Neural cell (in vitro differentiated cells): ENCODE data around the gene CELF5. TPM values are rescaled to one million over a fixed set of nuclear protein-coding genes. Genes with fewer than 3 reads are reported as not detected.
"Not testable (repeated sequence)": the region's sequence is repeated elsewhere in the genome, so short reads cannot be mapped to it uniquely, and the experiment has no call there.

Experiments used
- H2AFZ ChIP-seq: fragments of 200-600, 300-800 bp; sonication (generic), shearing (Covaris generic); 2 replicates; pipeline ENCODE4 v1.6.0; 2014; ENCODE audit warnings: low read depth, mild to moderate bottlenecking, antibody characterized with exemption, low read length, moderate library complexity
- H3F3A ChIP-seq: fragments of 200-600 bp; shearing (Covaris generic); 2 replicates; pipeline ENCODE4 v1.6.1; 2016; ENCODE audit warnings: mild to moderate bottlenecking, moderate library complexity, mixed read lengths, antibody characterized with exemption, low read length; ENCODE audit not compliant: insufficient read depth, poor library complexity, severe bottlenecking
- H3K27ac ChIP-seq: fragments of 200-600, 300-800 bp; sonication (generic), shearing (Covaris generic); 2 replicates; pipeline ENCODE4 v1.5.1; 2014; ENCODE audit warnings: mild to moderate bottlenecking, low read length, moderate library complexity
- H3K27me3 ChIP-seq: fragments of 300-800, 200-600 bp; sonication (generic), shearing (Covaris generic); 2 replicates; pipeline ENCODE4 v1.6.0; 2014; ENCODE audit warnings: mild to moderate bottlenecking, low read depth, low read length, moderate library complexity; ENCODE audit not compliant: insufficient read depth
- H3K36me3 ChIP-seq: fragments of 300-800, 200-600 bp; sonication (generic), shearing (Covaris generic); 2 replicates; pipeline ENCODE4 v1.5.1; 2014; ENCODE audit warnings: mild to moderate bottlenecking, antibody characterized with exemption, low read length, moderate library complexity; ENCODE audit not compliant: insufficient read depth
- H3K4me2 ChIP-seq: fragments of 300-800, 200-600 bp; sonication (generic), shearing (Covaris generic); 2 replicates; pipeline ENCODE4 v1.6.0; 2014; ENCODE audit warnings: mild to moderate bottlenecking, low read length
- H3K4me3 ChIP-seq: fragments of 300-800, 200-600 bp; sonication (generic), shearing (Covaris generic); 2 replicates; pipeline ENCODE4 v1.5.1; 2014; ENCODE audit warnings: mild to moderate bottlenecking, low read length, moderate library complexity
- H3K79me2 ChIP-seq: fragments of 200-600 bp; shearing (Covaris generic); replicated peaks from 2 replicates; pipeline ENCODE4 v1.6.0; 2014; ENCODE audit warnings: mild to moderate bottlenecking, low read length, moderate library complexity; ENCODE audit not compliant: insufficient read depth
- H3K9ac ChIP-seq: fragments of 300-800, 200-600 bp; sonication (generic), shearing (Covaris generic); 2 replicates; pipeline ENCODE4 v1.6.1; 2016; ENCODE audit warnings: mild to moderate bottlenecking, low read length, mixed read lengths
- H3K9me2 ChIP-seq: fragments of 200-600 bp; shearing (Covaris generic); 2 replicates; pipeline ENCODE4 v1.6.1; 2016; ENCODE audit warnings: mild to moderate bottlenecking, low read length, mixed read lengths; ENCODE audit not compliant: insufficient read depth
- H3K9me3 ChIP-seq: fragments of 200-600, 300-800 bp; sonication (generic), shearing (Covaris generic); 2 replicates; pipeline ENCODE4 v1.6.1; 2016; ENCODE audit warnings: mild to moderate bottlenecking, mixed run types, low read length, moderate library complexity, mixed read lengths
- H4K20me1 ChIP-seq: fragments of 200-600 bp; shearing (Covaris generic); 2 replicates; pipeline ENCODE4 v1.6.1; 2016; ENCODE audit warnings: mild to moderate bottlenecking, mixed run types; ENCODE audit not compliant: insufficient read depth
- EP300 ChIP-seq: fragments of 450-650 bp; conservative IDR thresholded peaks from 2 replicates; pipeline ENCODE4 v1.6.1; 2014; ENCODE audit warnings: antibody characterized with exemption, mild to moderate bottlenecking, moderate library complexity; ENCODE audit not compliant: poor library complexity, severe bottlenecking
- EZH2 ChIP-seq: fragments of 200-600, 300-800 bp; shearing (Covaris generic), sonication (generic); IDR thresholded peaks from 2 replicates; pipeline ENCODE4 v1.6.1; 2014; ENCODE audit warnings: antibody characterized with exemption, low read length, borderline replicate concordance, mild to moderate bottlenecking; ENCODE audit not compliant: insufficient read depth, poor library complexity, severe bottlenecking
- MXI1 ChIP-seq: fragments of 450-650 bp; conservative IDR thresholded peaks from 2 replicates; pipeline ENCODE4 v1.6.1; 2014; ENCODE audit warnings: antibody characterized with exemption, mild to moderate bottlenecking; ENCODE audit not compliant: poor library complexity, severe bottlenecking
- POLR2AphosphoS5 ChIP-seq: IDR thresholded peaks from 2 replicates; pipeline ENCODE4 v1.6.1; 2012
- RAD21 ChIP-seq: fragments of 450-650 bp; conservative IDR thresholded peaks from 2 replicates; pipeline ENCODE4 v1.6.1; 2014; ENCODE audit warnings: antibody characterized with exemption, mild to moderate bottlenecking, moderate library complexity
- SMC3 ChIP-seq: fragments of 450-650 bp; conservative IDR thresholded peaks from 2 replicates; pipeline ENCODE4 v1.6.1; 2014; ENCODE audit warnings: antibody characterized with exemption, mild to moderate bottlenecking, moderate library complexity; ENCODE audit not compliant: poor library complexity
- TAF1 ChIP-seq: IDR thresholded peaks from 2 replicates; pipeline ENCODE4 v1.6.1; 2012; ENCODE audit warnings: low read depth
- polyA plus RNA-seq: library from polyadenylated mRNA; depleted of rRNA; stranded (reverse); fragments of >200 nt; gene quantifications from 2 replicates; pipeline ENCODE4 v1.2.3, GENCODE V29; 2014
- TF ChIP-seq, protein P1 (sequence below): fragments of 450-650 bp; IDR thresholded peaks from 2 replicates; pipeline ENCODE4 v1.5.1; 2014; ENCODE audit warnings: antibody characterized with exemption, mild to moderate bottlenecking, moderate library complexity; ENCODE audit not compliant: poor library complexity, severe bottlenecking
- TF ChIP-seq, protein P2 (sequence below): IDR thresholded peaks from 2 replicates; pipeline ENCODE4 v1.6.1; 2012; ENCODE audit warnings: borderline replicate concordance

The CELF5 gene
- polyA plus RNA-seq, 1 donor from 2014 or later, result 130 TPM

DNA sequence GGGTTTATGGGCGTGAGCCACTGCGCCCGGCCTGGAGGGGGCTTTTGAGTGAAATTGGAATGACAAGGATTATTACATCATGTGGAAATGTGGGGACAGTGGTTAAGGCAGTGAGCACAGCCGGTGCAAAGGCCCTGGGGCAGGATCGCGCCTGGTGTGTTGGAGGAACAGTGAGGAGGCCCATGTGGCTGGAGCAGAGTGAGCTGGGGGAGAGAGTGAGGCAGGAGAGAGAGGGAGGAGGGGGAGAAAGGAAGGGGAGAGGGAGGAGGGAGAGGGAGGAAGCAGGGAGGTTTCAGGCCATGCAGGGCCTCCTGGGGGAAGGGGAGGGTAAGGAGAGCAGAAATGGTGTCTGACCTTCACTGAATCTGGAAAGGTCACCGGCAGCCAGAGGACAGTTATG lies 11.3 kb upstream of the CELF5 start (continued):
- TF ChIP-seq EZH2, result no peak
- TF ChIP-seq EP300, result no peak

DNA sequence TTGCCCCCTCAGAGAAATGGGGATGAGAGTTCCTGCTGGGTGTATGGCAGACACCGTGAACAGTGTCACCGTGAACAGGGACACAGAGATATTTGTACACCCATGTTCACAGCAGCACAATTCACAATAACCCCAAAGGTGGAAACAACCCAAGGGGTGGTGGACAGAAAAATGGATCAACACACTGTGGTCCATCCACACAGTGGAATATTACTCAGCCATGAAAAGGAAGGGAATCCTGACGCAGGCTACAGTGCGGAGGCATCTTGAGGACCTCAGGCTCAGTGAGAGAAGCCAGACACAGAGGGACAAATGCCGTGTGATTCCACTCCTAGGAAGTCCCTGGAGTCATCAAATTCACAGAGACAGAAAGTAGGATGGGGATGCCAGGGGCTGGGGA lies 7.6 kb upstream of the CELF5 start:
- H3K4me2 ChIP-seq, result no peak overlapping the region
- no peak for TF ChIP-seq SMC3
- H3K36me3 ChIP-seq, result no peaks in the 10 kb centered on the region
- H3K4me3 ChIP-seq, result no peak overlapping the region
- no peak overlapping the region for H3K27ac ChIP-seq
- H3K9ac ChIP-seq, result no peak overlapping the region
- H2AFZ ChIP-seq, result no peak overlapping the region
- no peaks in the 10 kb centered on the region for H3K79me2 ChIP-seq
- no peaks in the 10 kb centered on the region for H4K20me1 ChIP-seq
- no peaks in the 10 kb centered on the region for H3K9me2 ChIP-seq
- no peaks in the 10 kb centered on the region for H3K27me3 ChIP-seq
- no peaks in the 10 kb centered on the region for H3F3A ChIP-seq
- H3K9me3 ChIP-seq, result no peaks in the 10 kb centered on the region

DNA sequence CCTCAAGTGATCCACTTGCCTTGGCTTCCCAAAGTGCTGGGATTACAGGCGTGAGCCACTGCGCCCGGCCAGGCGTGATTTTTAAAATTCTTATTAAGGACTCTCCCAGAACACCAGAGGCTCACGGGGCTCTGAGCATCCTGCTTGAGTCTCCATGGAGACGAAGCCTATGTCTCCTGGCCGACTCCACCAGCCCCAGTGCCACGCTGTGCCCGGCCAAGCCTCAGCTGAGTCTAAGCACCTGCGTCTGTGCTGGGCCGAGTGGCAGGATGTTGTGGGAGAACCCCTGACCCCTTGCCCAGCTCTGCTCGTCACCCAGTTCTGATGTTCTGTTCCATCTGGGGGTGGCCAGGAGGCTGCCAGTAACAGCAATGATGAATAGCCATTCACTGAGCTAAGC lies 3.9 kb upstream of the CELF5 start:
- Histone ChIP-seq H3K9me2 (no peaks in the 10 kb centered on the region), H3K9ac (no peak overlapping the region), H3K4me3 (no peak overlapping the region), H3K27ac (no peak overlapping the region), H3K79me2 (peaks cover 4% of the 10 kb centered on the region), H3F3A (no peaks in the 10 kb centered on the region), H4K20me1 (no peaks in the 10 kb centered on the region), H3K9me3 (no peaks in the 10 kb centered on the region), H3K27me3 (no peaks in the 10 kb centered on the region), H2AFZ (no peak overlapping the region), H3K36me3 (no peaks in the 10 kb centered on the region), H3K4me2 (no peak overlapping the region)
- no peak for TF ChIP-seq EP300
- no peak for TF ChIP-seq SMC3
- no peak for TF ChIP-seq RAD21
- TF ChIP-seq MXI1, result no peak
- TF ChIP-seq, protein P1, sequence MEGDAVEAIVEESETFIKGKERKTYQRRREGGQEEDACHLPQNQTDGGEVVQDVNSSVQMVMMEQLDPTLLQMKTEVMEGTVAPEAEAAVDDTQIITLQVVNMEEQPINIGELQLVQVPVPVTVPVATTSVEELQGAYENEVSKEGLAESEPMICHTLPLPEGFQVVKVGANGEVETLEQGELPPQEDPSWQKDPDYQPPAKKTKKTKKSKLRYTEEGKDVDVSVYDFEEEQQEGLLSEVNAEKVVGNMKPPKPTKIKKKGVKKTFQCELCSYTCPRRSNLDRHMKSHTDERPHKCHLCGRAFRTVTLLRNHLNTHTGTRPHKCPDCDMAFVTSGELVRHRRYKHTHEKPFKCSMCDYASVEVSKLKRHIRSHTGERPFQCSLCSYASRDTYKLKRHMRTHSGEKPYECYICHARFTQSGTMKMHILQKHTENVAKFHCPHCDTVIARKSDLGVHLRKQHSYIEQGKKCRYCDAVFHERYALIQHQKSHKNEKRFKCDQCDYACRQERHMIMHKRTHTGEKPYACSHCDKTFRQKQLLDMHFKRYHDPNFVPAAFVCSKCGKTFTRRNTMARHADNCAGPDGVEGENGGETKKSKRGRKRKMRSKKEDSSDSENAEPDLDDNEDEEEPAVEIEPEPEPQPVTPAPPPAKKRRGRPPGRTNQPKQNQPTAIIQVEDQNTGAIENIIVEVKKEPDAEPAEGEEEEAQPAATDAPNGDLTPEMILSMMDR, result no peak
- no peak for TF ChIP-seq POLR2AphosphoS5
- TF ChIP-seq, protein P2, sequence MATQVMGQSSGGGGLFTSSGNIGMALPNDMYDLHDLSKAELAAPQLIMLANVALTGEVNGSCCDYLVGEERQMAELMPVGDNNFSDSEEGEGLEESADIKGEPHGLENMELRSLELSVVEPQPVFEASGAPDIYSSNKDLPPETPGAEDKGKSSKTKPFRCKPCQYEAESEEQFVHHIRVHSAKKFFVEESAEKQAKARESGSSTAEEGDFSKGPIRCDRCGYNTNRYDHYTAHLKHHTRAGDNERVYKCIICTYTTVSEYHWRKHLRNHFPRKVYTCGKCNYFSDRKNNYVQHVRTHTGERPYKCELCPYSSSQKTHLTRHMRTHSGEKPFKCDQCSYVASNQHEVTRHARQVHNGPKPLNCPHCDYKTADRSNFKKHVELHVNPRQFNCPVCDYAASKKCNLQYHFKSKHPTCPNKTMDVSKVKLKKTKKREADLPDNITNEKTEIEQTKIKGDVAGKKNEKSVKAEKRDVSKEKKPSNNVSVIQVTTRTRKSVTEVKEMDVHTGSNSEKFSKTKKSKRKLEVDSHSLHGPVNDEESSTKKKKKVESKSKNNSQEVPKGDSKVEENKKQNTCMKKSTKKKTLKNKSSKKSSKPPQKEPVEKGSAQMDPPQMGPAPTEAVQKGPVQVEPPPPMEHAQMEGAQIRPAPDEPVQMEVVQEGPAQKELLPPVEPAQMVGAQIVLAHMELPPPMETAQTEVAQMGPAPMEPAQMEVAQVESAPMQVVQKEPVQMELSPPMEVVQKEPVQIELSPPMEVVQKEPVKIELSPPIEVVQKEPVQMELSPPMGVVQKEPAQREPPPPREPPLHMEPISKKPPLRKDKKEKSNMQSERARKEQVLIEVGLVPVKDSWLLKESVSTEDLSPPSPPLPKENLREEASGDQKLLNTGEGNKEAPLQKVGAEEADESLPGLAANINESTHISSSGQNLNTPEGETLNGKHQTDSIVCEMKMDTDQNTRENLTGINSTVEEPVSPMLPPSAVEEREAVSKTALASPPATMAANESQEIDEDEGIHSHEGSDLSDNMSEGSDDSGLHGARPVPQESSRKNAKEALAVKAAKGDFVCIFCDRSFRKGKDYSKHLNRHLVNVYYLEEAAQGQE, result no peak
- TF ChIP-seq TAF1, result no peak
- TF ChIP-seq EZH2, result no peak

DNA sequence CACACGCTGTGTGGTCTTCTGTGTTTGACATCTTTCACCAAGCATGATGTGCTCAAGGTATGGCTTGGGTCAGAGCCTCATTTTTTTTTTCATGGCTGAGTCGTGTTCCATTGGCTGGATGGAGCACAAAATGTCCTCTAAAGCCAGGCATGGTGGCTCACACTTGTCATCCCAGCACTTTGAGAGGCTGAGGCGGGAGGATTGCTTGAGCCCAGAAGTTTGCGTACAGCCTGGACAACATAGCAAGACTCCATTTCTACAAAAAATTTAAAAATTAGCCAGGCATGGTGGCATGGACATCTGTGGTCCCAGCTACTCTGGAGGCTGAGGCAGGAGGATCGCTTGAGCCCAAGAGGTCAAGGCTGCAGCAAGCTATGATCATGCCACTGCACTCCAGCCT lies 2.9 kb upstream of the CELF5 start:
- not testable (repeated sequence) for H3K9me2 ChIP-seq, H3K9ac ChIP-seq, H3K4me2 ChIP-seq, H3K27me3 ChIP-seq, H3K27ac ChIP-seq, H3F3A ChIP-seq, H3K9me3 ChIP-seq, H3K36me3 ChIP-seq, H3K4me3 ChIP-seq, H4K20me1 ChIP-seq, H2AFZ ChIP-seq
- H3K79me2 ChIP-seq, result peaks cover 14% of the 10 kb centered on the region
